NCI-H524 (cell line): ENCODE results near the gene KCNK10.

Experiments
- DNase-seq, 2 experiments: peaks; one replicate each; lab custom pipeline; 2025; lab: John Stamatoyannopoulos, UW

The KCNK10 gene

GRCh38 chr14:88228522-88229236 lies 94.4 kb downstream of the KCNK10 start:
- DNase-seq = no peak

- no peak for DNase-seq
Observed at GRCh38 chr14:88227693-88228092, 95.4 kb downstream of the KCNK10 start.

GRCh38 chr14:88225721-88226120 lies 97.3 kb downstream of the KCNK10 start:
- DNase-seq = peak; percentile 8 to 52

GRCh38 chr14:88218119-88218915 lies 104.8 kb downstream of the KCNK10 start:
- DNase-seq = no peak

- no peak for DNase-seq
Observed at GRCh38 chr14:88212691-88213090, 110.4 kb downstream of the KCNK10 start.

GRCh38 chr14:88210426-88210825 lies 112.6 kb downstream of the KCNK10 start:
- DNase-seq = no peak

GRCh38 chr14:88209273-88209672 lies 113.8 kb downstream of the KCNK10 start:
- DNase-seq = no peak

GRCh38 chr14:88208858-88209257 lies 114.2 kb downstream of the KCNK10 start:
- DNase-seq = no peak

GRCh38 chr14:88204221-88204620 lies 118.8 kb downstream of the KCNK10 start:
- DNase-seq = no peak

GRCh38 chr14:88203291-88203690 lies 119.8 kb downstream of the KCNK10 start:
- DNase-seq = no peak

- no peak for DNase-seq
Observed at GRCh38 chr14:88202286-88202685, 120.8 kb downstream of the KCNK10 start.

GRCh38 chr14:88201851-88202250 lies 121.2 kb downstream of the KCNK10 start:
- no peak for DNase-seq

- no peak for DNase-seq
Observed at GRCh38 chr14:88199882-88200281, 123.2 kb downstream of the KCNK10 start.

GRCh38 chr14:88198446-88198845 lies 124.6 kb downstream of the KCNK10 start:
- peak; percentile 3 to 63 for DNase-seq

GRCh38 chr14:88196925-88197324 lies 126.1 kb downstream of the KCNK10 start:
- no peak for DNase-seq

- no peak for DNase-seq
Observed at GRCh38 chr14:88196116-88196890, 126.8 kb downstream of the KCNK10 start.

GRCh38 chr14:88195676-88196075 lies 127.4 kb downstream of the KCNK10 start:
- no peak for DNase-seq

GRCh38 chr14:88194531-88194930 lies 128.5 kb downstream of the KCNK10 start:
- DNase-seq = no peak

GRCh38 chr14:88191605-88192004 lies 131.5 kb downstream of the KCNK10 start:
- no peak for DNase-seq

- DNase-seq = peak; percentile 93 to 96
Observed at GRCh38 chr14:88189417-88190191, 133.5 kb downstream of the KCNK10 start.

GRCh38 chr14:88188745-88189416 lies 134.2 kb downstream of the KCNK10 start:
- DNase-seq = peak; percentile 93 to 96
